D721Med (cell line): ENCODE results near the gene EIF2D.

Experiments
- DNase-seq: peaks from one replicate; pipeline ENCODE4 v3.0.0; 2011; ENCODE audit warnings: low spot score; ENCODE audit not compliant: insufficient read length
- FAIRE-seq: peaks from 2 replicates; lab custom pipeline; 2011; peaks lifted over from hg19 to GRCh38; lab: Jason Lieb, UNC
- TF ChIP-seq, protein P1 (sequence below): IDR thresholded peaks from 2 replicates; pipeline ENCODE4 v1.5.1; 2012; ENCODE audit warnings: mild to moderate bottlenecking, control low read depth; ENCODE audit not compliant: insufficient read depth; ENCODE audit errors: missing control alignments

The EIF2D gene

DNA sequence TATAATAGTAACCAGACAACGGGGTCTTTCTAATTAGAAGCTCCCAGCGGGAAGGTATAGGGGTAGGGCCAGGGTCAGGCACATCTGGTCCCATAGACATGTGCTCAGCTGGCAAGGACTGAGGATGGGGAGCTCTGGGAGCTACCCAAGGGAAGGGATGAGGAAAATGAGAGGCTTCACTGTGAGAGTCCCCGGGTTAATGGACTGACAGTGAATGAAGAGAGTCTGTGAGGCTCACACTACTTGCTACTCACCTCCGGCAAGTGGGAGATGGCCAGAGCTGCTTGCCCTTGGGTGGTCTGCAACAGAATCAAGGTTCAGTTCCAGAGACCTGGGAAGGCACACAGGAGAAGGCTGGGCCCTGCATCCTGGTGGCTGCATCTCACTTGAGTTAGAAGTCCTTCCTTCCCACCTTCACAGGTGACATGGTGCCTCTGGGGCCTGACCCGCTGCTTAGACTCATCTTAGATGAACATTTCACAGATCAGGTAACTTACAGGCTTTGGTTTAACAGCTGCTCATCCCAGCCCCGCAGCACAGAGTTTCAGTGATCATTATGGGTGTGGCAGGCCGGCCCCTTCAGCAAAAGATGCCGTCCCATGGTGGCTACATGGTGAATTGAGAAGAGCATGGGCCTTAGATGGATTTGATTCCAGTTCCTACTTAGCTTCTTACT is 31.7 kb downstream of the EIF2D start:
- DNase-seq (no peak), FAIRE-seq (no peak)
- TF ChIP-seq, protein P1, sequence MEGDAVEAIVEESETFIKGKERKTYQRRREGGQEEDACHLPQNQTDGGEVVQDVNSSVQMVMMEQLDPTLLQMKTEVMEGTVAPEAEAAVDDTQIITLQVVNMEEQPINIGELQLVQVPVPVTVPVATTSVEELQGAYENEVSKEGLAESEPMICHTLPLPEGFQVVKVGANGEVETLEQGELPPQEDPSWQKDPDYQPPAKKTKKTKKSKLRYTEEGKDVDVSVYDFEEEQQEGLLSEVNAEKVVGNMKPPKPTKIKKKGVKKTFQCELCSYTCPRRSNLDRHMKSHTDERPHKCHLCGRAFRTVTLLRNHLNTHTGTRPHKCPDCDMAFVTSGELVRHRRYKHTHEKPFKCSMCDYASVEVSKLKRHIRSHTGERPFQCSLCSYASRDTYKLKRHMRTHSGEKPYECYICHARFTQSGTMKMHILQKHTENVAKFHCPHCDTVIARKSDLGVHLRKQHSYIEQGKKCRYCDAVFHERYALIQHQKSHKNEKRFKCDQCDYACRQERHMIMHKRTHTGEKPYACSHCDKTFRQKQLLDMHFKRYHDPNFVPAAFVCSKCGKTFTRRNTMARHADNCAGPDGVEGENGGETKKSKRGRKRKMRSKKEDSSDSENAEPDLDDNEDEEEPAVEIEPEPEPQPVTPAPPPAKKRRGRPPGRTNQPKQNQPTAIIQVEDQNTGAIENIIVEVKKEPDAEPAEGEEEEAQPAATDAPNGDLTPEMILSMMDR: no peak

DNA sequence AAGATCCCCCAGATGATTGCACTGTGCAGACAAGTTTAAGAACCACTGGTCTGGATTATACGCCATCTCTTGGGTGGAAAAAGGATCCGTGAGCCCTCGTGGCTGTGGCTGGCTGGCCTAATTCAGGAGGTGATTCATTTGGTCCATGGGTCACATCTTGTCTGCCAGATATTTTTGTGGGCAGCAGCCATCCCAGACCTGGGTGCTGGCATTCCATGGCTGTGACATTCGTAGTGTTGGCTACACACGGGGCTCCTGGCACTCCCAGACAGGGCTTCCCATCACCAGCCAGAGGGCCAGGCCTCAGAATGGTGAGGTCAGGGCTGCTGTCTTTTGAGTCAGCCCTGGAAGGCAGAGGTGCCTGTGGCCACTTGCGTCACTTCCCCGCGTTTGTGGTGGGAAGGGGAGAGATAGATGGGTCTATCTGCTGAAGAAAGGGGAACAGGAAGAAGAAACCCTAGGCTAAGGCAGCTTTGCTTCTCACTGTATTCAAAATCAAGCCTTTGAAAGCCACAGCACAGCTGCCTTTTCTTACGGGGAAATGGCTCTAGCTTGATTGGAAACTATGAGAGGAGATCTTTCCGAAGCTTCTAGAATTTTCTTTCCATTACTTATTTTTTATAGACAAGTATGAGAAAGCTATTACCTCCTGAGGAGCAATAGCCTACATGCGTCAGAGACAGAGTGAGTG is 32.4 kb downstream of the EIF2D start:
- TF ChIP-seq, protein P1: no peak
- no peak for FAIRE-seq
- no peak for DNase-seq

DNA sequence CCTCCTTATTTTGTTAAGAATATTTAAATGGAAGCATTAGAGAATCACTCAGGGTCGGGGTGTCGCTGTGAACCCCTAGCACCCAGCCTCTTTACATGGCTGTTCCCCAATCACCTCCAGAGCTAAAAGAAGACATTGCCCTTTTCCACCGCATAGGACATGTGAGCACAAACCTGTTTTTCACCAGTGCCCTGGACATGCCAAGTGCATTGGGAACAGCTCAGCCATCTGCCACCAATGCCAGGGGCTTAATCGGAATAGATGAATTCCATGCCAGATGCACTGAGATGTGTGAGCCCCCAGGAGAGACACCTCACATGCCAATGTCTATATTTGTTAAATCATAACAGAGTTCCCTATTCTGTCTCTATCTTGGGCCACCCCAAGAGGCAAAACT is 33.3 kb downstream of the EIF2D start:
- TF ChIP-seq, protein P1: no peak
- FAIRE-seq: no peak
- no peak for DNase-seq

DNA sequence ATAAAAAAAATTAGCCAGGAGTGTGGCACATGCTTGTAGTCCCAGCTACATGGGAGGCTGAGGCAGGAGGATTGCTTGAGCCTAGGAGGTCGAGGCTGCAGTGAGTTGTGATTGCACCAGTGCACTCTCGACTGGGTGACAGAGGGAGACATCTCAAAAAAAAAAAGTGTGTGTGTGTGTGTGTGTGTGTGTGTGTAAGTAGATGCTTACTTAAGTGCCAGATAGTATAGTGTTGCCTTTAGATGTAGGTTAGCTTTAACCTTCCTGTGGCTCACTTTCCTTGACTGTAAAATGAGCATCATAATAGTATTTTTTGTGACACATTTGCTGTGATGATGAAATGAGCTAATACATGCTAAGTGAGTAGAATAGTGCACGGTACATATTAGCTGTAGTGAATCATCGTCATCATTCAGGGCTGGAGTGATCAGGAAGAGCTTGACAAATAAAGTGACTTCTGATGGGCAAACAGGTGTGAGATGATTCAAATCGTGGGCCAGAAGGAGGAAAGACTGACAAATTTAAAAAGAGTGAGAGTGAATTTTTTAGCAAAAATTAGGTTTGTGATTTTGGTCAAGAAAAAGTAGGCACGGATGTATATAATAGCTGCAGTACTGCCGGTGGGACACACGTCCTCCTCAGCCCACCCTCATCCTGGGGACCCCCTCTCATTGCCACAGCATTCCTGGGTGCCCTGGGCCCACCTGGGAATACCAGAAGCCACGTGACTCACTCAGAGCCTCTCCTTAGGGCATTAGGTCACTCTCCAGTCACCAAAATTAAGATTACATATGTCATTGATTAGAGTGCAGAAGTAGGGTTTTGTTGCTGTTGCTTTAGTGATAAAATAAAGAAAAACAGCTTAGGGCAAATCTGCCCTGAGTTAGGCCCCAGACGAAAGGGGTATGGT is 33.9 kb downstream of the EIF2D start:
- no peak for DNase-seq
- TF ChIP-seq, protein P1: no peak
- FAIRE-seq: no peak

DNA sequence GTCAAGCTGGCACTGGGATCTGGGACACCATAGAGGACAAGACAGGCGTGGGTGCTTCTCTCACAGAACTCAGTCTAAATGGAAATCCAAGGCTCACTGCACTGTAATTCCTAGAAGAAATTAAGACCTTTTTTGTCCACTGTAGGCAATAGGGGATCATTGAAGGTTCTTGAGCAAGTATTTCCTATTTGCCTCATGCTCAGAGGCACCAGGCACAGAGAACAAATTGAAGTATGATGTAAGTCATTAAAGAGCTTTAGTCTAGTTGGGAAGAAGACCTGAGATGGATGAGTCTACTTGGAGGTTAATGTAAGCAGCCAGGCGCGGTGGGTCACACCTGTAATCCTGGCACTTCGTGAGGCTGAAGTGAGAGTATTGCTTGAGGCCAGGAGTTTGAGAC is 34.6 kb downstream of the EIF2D start:
- FAIRE-seq: no peak
- TF ChIP-seq, protein P1: no peak
- DNase-seq: no peak

DNA sequence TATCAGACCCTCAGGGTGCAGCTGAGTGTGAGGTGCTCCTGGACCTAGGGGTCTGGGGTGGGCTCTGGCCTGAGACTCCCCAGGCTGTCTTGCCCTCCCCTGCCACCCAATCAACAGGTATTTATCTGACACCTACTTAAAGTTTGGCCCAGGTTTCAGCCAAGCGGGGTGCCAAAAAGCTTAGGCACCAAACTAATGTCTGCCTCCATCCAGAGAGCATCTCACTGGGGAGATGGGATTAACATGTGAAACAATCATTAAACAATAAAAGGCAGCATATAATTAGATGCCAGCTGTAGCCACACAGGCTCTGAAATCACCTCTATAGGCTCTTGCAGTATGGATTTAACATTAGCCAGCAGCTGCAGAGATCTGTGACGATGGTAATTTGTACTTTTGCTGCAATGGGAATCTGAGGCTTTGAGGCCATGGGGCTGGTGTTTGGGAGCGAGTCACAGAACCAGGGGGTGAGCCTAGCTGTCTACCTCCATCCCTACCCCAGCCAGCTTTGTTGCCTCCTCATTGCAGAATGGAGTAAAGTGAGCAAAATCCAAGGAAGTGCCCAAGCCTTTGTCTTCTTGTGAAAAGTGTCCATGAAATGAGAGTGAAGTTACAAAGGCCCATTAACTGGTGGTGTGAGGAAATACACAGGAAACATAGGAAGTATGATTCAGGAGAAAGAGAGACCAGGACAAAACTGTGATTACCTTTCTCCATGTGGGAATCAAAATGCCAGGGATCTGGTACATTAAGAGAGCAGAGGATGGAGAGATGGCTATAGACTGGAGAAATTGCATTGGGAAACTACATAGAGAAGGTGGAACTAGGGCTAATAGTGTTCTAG is 36.1 kb downstream of the EIF2D start:
- DNase-seq (no peak), FAIRE-seq (no peak)
- TF ChIP-seq, protein P1: no peak
